ENCODE measurements around the gene LMO7. TPM values are rescaled to one million over a fixed set of nuclear protein-coding genes. Genes with fewer than 3 reads are reported as not detected.

Gene LMO7
- total RNA-seq, 1 donor from 2014 or later, result 446 TPM

- TF ChIP-seq CTCF (IDR thresholded peaks at IDR 0.05; ENCODE audit: borderline replicate concordance), result no peak
- intact Hi-C loops (cut with micrococcal nuclease), result no loop called here
- H3K4me1 ChIP-seq, result peaks cover 72% of the 10 kb centered on the region
These were observed 189.5 kb downstream of the LMO7 start for GRCh38 chr13:75825594-75825993.

GRCh38 chr13:75826391-75826790, 190.3 kb downstream of the LMO7 start:
- no peak for DNase-seq
- Histone ChIP-seq H3K27me3 (ENCODE audit: low read depth) (no peaks in the 10 kb centered on the region), H3K27ac (replicated peaks) (no peak overlapping the region), H3K36me3 (peaks cover 52% of the 10 kb centered on the region), H3K9me3 (replicated peaks) (peaks cover 2% of the 10 kb centered on the region), H3K4me3 (no peak overlapping the region), H3K4me1 (peaks cover 75% of the 10 kb centered on the region)
- intact Hi-C loops (cut with micrococcal nuclease), result no loop called here
- TF ChIP-seq CTCF (IDR thresholded peaks at IDR 0.05; ENCODE audit: borderline replicate concordance), result no peak

More at GRCh38 chr13:75825594-75825993, 189.5 kb downstream of the LMO7 start:
- Histone ChIP-seq H3K27ac (replicated peaks) (no peak overlapping the region), H3K9me3 (replicated peaks) (no peaks in the 10 kb centered on the region), H3K36me3 (peaks cover 52% of the 10 kb centered on the region), H3K4me3 (no peak overlapping the region), H3K27me3 (ENCODE audit: low read depth) (no peaks in the 10 kb centered on the region)
- no peak for DNase-seq

- Histone ChIP-seq H3K27me3 (ENCODE audit: low read depth) (no peaks in the 10 kb centered on the region), H3K9me3 (replicated peaks) (peaks cover 5% of the 10 kb centered on the region), H3K4me1 (peaks cover 68% of the 10 kb centered on the region), H3K36me3 (peaks cover 42% of the 10 kb centered on the region), H3K4me3 (no peak overlapping the region), H3K27ac (replicated peaks) (no peak overlapping the region)
- TF ChIP-seq CTCF (IDR thresholded peaks at IDR 0.05; ENCODE audit: borderline replicate concordance), result no peak
- no peak for DNase-seq
- intact Hi-C loops (cut with micrococcal nuclease), result no loop called here
These were observed 193.7 kb downstream of the LMO7 start for GRCh38 chr13:75829830-75830229.

DNA sequence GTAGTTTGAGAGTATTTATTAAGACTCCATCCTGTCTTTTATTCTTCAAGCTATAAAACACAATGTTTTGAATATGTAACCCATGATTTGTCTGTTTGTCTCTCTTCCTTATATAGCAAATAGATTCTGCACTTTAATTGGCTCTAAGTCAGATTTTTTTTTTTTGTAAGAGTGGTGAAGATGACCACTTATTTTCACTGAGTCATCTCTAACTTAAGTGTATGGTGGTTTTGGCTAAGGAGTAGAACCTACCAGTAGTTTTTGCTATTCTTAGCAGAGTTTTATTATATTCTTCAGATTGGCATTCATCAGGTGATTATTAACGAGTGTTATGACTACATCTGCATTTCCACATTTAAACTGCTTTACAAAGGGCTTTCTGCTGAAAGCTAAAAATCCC, 194.7 kb downstream of the LMO7 start:
- no peak for DNase-seq
- Histone ChIP-seq H3K4me3 (no peak overlapping the region), H3K27ac (replicated peaks) (no peak overlapping the region), H3K27me3 (ENCODE audit: low read depth) (no peaks in the 10 kb centered on the region), H3K9me3 (replicated peaks) (peaks cover 5% of the 10 kb centered on the region), H3K4me1 (peaks cover 67% of the 10 kb centered on the region), H3K36me3 (peaks cover 34% of the 10 kb centered on the region)
- intact Hi-C loops (cut with micrococcal nuclease), result no loop called here
- TF ChIP-seq CTCF (IDR thresholded peaks at IDR 0.05; ENCODE audit: borderline replicate concordance), result no peak

- Histone ChIP-seq H3K4me1 (peaks cover 62% of the 10 kb centered on the region), H3K27me3 (ENCODE audit: low read depth) (no peaks in the 10 kb centered on the region), H3K27ac (replicated peaks) (no peak overlapping the region), H3K9me3 (replicated peaks) (peaks cover 5% of the 10 kb centered on the region), H3K4me3 (no peak overlapping the region), H3K36me3 (peaks cover 30% of the 10 kb centered on the region)
- intact Hi-C loops (cut with micrococcal nuclease), result no loop called here
- TF ChIP-seq CTCF (IDR thresholded peaks at IDR 0.05; ENCODE audit: borderline replicate concordance), result no peak
- DNase-seq, result no peak
These were observed 195.3 kb downstream of the LMO7 start for GRCh38 chr13:75831389-75831788.

DNA sequence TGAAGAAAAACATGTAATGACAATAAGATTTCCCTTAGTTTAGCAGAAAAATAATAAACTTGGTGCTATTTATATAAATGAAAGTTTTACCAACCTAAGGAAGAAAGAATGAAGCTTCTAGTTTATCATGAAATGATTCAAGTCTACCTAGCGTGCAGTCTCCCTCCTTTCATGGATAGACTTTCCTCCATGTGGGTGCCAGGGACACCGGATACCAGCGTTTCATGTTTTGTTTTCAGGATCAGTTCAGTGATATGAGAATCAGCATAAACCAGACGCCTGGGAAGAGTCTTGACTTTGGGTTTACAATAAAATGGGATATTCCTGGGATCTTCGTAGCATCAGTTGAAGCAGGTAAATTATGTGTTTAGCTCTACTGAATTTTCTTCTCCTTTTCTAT, 196.7 kb downstream of the LMO7 start:
- no peak overlapping the region for H3K27ac ChIP-seq (replicated peaks)
- intact Hi-C loops (cut with micrococcal nuclease), result no loop called here

More for the DNA sequence above, 196.7 kb downstream of the LMO7 start:
- no peak for DNase-seq
- Histone ChIP-seq H3K9me3 (replicated peaks) (peaks cover 5% of the 10 kb centered on the region), H3K4me3 (no peak overlapping the region), H3K4me1 (peaks cover 47% of the 10 kb centered on the region), H3K36me3 (peaks cover 32% of the 10 kb centered on the region), H3K27me3 (ENCODE audit: low read depth) (no peaks in the 10 kb centered on the region)
- TF ChIP-seq CTCF (IDR thresholded peaks at IDR 0.05; ENCODE audit: borderline replicate concordance), result no peak

Data from left ventricle myocardium inferior (tissue), 1 donor.